ENCODE results near the gene TRMT1. TPM values are rescaled to one million over a fixed set of nuclear protein-coding genes. Genes with fewer than 3 reads are reported as not detected.

The TRMT1 gene
- total RNA-seq, 1 experiment from 2014 or later = 35.9 TPM

DNA sequence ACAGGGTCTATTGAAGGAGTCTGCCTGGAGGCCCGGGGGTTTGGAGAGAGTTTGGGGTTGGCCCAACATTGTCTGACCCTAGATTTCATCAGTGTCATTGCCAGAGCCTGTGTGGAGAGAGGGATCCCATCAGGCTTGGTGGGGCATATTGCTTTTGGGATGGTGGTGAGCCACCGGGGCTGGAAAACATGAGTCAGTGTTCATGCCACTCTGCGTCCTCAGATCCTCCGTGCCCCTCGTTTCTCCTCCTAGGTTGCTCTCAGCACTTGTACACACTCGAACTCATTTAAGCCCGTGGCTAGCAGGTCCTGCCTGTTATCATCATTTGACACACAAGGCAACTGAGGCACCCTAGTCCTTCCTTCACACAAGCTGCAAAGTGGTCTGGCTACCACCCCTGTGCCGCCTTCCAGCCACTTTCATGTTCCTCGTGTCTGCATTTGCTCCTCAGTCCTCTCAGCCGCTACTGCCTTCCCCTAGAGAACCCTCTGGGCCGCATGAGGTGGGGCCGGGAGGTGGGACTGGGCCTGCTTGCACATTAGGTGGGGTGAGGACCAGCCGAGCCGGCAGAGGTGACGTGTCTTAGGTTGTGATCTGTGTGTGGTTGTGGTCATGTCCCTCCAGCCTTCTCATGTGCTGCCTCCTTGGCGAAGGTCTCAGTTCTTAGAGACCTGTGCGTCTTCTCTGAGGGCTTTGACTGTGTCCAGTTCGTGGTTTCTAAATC is 5.2 kb upstream of the TRMT1 start:
- DNase-seq = no peak
- H3K9me2 ChIP-seq (replicated peaks; ENCODE audit: insufficient read depth, low read length) = no peaks in the 10 kb centered on the region
- no peak overlapping the region for H3K4me3 ChIP-seq (ENCODE audit: low read length)
- H3K36me3 ChIP-seq (ENCODE audit: insufficient read depth, low read length) = no peaks in the 10 kb centered on the region
- H3K27me3 ChIP-seq (ENCODE audit: low read length) = no peaks in the 10 kb centered on the region
- no peak overlapping the region for H3K4me2 ChIP-seq (ENCODE audit: low read depth, low read length, poor library complexity, severe bottlenecking)
- no peak overlapping the region for H3K27ac ChIP-seq (ENCODE audit: low read length)
- peaks cover 32% of the 10 kb centered on the region for H3K4me1 ChIP-seq (ENCODE audit: low read length)
- H2AFZ ChIP-seq (ENCODE audit: low read length) = no peak overlapping the region
- peaks cover 45% of the 10 kb centered on the region for H4K20me1 ChIP-seq (ENCODE audit: insufficient read depth, low read depth, low read length)
- no peaks in the 10 kb centered on the region for H3K9me3 ChIP-seq (ENCODE audit: low read length)
- peaks cover 82% of the 10 kb centered on the region for H3K79me2 ChIP-seq (ENCODE audit: low read length)
- no peak overlapping the region for H3K9ac ChIP-seq (ENCODE audit: low read length)

- peaks cover 80% of the 10 kb centered on the region for H3K79me2 ChIP-seq (ENCODE audit: low read length)
- H3K9me2 ChIP-seq (replicated peaks; ENCODE audit: insufficient read depth, low read length) = no peaks in the 10 kb centered on the region
- peaks cover 33% of the 10 kb centered on the region for H3K4me1 ChIP-seq (ENCODE audit: low read length)
- no peak overlapping the region for H2AFZ ChIP-seq (ENCODE audit: low read length)
- no peaks in the 10 kb centered on the region for H3K36me3 ChIP-seq (ENCODE audit: insufficient read depth, low read length)
- no peak overlapping the region for H3K4me2 ChIP-seq (ENCODE audit: low read depth, low read length, poor library complexity, severe bottlenecking)
- no peak overlapping the region for H3K9ac ChIP-seq (ENCODE audit: low read length)
- no peak overlapping the region for H3K27ac ChIP-seq (ENCODE audit: low read length)
- H3K4me3 ChIP-seq (ENCODE audit: low read length) = no peak overlapping the region
- DNase-seq = no peak
- peaks cover 45% of the 10 kb centered on the region for H4K20me1 ChIP-seq (ENCODE audit: insufficient read depth, low read depth, low read length)
- H3K27me3 ChIP-seq (ENCODE audit: low read length) = no peaks in the 10 kb centered on the region
- H3K9me3 ChIP-seq (ENCODE audit: low read length) = no peaks in the 10 kb centered on the region
Observed at GRCh38 chr19:13120817-13121216, 4.3 kb upstream of the TRMT1 start.

GRCh38 chr19:13120031-13120430 is 3.5 kb upstream of the TRMT1 start:
- Histone ChIP-seq H3K79me2 (ENCODE audit: low read length) (peaks cover 81% of the 10 kb centered on the region), H4K20me1 (ENCODE audit: insufficient read depth, low read depth, low read length) (peaks cover 45% of the 10 kb centered on the region), H3K27ac (ENCODE audit: low read length) (no peak overlapping the region), H3K4me1 (ENCODE audit: low read length) (peaks cover 40% of the 10 kb centered on the region), H3K9ac (ENCODE audit: low read length) (peak overlapping the region; percentile 100), H2AFZ (ENCODE audit: low read length) (no peak overlapping the region), H3K4me2 (ENCODE audit: low read depth, low read length, poor library complexity, severe bottlenecking) (peak overlapping the region; percentile 81), H3K36me3 (ENCODE audit: insufficient read depth, low read length) (no peaks in the 10 kb centered on the region), H3K9me2 (replicated peaks; ENCODE audit: insufficient read depth, low read length) (no peaks in the 10 kb centered on the region), H3K9me3 (ENCODE audit: low read length) (no peaks in the 10 kb centered on the region), H3K27me3 (ENCODE audit: low read length) (no peaks in the 10 kb centered on the region), H3K4me3 (ENCODE audit: low read length) (peak overlapping the region; percentile 98; the same call in 1 of the 2 replicates)
- no peak for DNase-seq

- DNase-seq = no peak
- peak overlapping the region; percentile 44; the same call in 1 of the 2 replicates for H3K27ac ChIP-seq (ENCODE audit: low read length)
- peak overlapping the region; percentile 100 for H3K9ac ChIP-seq (ENCODE audit: low read length)
- peaks cover 44% of the 10 kb centered on the region for H3K4me1 ChIP-seq (ENCODE audit: low read length)
- H3K4me3 ChIP-seq (ENCODE audit: low read length) = peak overlapping the region; percentile 98
- H2AFZ ChIP-seq (ENCODE audit: low read length) = no peak overlapping the region
- peaks cover 81% of the 10 kb centered on the region for H3K79me2 ChIP-seq (ENCODE audit: low read length)
- H3K36me3 ChIP-seq (ENCODE audit: insufficient read depth, low read length) = no peaks in the 10 kb centered on the region
- peak overlapping the region; percentile 81 for H3K4me2 ChIP-seq (ENCODE audit: low read depth, low read length, poor library complexity, severe bottlenecking)
- H3K27me3 ChIP-seq (ENCODE audit: low read length) = no peaks in the 10 kb centered on the region
- peaks cover 45% of the 10 kb centered on the region for H4K20me1 ChIP-seq (ENCODE audit: insufficient read depth, low read depth, low read length)
- H3K9me3 ChIP-seq (ENCODE audit: low read length) = no peaks in the 10 kb centered on the region
- H3K9me2 ChIP-seq (replicated peaks; ENCODE audit: insufficient read depth, low read length) = no peaks in the 10 kb centered on the region
Observed at GRCh38 chr19:13119627-13120026, 3.1 kb upstream of the TRMT1 start.

DNA sequence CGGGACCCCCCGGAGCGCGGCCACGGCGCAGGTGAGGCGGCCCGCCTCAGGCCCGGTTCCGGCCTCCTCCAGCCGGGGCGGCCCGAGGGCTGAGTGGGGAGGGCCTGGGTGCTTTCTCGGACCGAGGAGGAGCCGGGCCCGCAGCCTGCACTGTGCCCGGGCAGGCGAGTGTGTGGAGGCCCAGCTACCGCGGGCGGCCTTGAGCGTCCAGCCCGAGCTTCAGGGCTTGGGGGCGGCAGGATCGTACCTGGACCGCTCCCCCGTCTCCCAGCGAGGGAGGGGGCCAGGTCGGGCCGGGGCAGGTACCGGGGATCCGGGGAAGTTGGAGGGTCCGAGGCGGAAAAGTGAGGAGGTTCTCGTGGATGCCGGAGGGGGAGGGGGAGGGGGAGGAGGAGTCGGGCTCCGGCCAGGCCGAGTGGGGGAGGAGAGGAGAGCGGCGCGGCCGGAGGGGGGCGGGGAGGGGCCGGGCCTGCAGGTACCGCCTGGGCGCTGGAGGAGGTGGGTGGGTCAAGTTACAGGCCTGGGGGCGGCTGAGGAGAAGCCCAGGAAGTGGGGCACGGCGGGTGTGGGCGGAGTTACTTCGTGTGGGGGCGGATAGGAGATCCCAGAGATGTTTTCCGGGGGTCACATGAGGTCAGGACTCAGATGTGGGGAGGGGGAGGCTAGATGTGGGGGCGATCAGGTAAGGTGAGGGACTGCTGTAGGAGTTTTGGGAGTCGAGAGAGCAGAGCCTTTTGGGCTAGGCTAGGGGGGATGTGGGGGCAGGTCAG is 2.1 kb upstream of the TRMT1 start:
- Histone ChIP-seq H3K27ac (ENCODE audit: low read length) (peak overlapping the region; percentile 91), H3K79me2 (ENCODE audit: low read length) (peaks cover 71% of the 10 kb centered on the region), H3K4me3 (ENCODE audit: low read length) (peak overlapping the region; percentile 98), H2AFZ (ENCODE audit: low read length) (no peak overlapping the region), H3K9me3 (ENCODE audit: low read length) (no peaks in the 10 kb centered on the region), H3K4me2 (ENCODE audit: low read depth, low read length, poor library complexity, severe bottlenecking) (peak overlapping the region; percentile 81), H3K4me1 (ENCODE audit: low read length) (peaks cover 44% of the 10 kb centered on the region), H3K9ac (ENCODE audit: low read length) (peak overlapping the region; percentile 100), H3K9me2 (replicated peaks; ENCODE audit: insufficient read depth, low read length) (no peaks in the 10 kb centered on the region), H3K36me3 (ENCODE audit: insufficient read depth, low read length) (no peaks in the 10 kb centered on the region), H4K20me1 (ENCODE audit: insufficient read depth, low read depth, low read length) (peaks cover 45% of the 10 kb centered on the region), H3K27me3 (ENCODE audit: low read length) (no peaks in the 10 kb centered on the region)
- DNase-seq = peak; percentile 92

DNA sequence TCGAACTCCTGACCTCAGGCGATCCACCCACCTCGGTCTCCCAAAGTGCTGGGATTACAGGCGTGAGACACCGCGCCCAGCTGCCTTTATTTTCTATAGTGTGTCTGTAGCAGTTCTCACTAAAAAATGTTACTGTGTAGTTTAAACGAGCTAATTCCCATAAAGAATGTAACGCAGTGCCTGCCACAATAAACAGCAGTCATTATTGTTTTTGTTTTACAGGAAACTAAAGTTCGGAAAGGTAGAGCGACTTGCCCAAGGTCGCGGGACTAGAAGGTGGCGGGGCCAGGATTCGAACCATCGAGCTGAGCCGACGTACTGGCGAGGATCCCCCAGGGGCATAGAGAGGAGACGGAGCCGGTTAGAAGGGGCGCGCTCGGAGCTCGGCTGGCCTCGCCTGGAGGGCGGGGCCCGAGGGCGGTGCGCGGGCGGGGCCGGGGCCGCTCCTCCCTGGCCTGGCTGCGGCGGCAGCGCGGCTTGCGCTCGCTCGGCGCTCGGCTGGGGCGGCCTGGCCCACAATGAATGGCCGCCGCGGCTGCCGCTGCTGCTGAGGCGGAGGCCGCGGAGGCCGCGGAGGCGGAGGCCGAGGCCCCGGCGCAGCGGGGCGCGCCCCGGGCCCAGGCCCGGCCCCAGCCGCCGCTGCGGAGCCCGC is 1.4 kb upstream of the TRMT1 start, which contains the start of gene NACC1:
Gene NACC1 (plus strand): TSS at position 493 of the 652 bp plus-strand sequence. CDS start 16,944 bp downstream, outside the sequence.
- peaks cover 40% of the 10 kb centered on the region for H4K20me1 ChIP-seq (ENCODE audit: insufficient read depth, low read depth, low read length)
- peaks cover 44% of the 10 kb centered on the region for H3K4me1 ChIP-seq (ENCODE audit: low read length)
- peak within 1 kb of the TSS; percentile 91 for H3K4me2 ChIP-seq (ENCODE audit: low read depth, low read length, poor library complexity, severe bottlenecking)
- H3K4me3 ChIP-seq (ENCODE audit: low read length) = peak within 1 kb of the TSS; percentile 98
- peak; percentile 97 for DNase-seq
- peaks cover 64% of the 10 kb centered on the region for H3K79me2 ChIP-seq (ENCODE audit: low read length)
- peak within 1 kb of the TSS; percentile 91 for H3K27ac ChIP-seq (ENCODE audit: low read length)
- H2AFZ ChIP-seq (ENCODE audit: low read length) = peak within 1 kb of the TSS; percentile 73; the same call in 1 of the 2 replicates
- H3K9ac ChIP-seq (ENCODE audit: low read length) = peak within 1 kb of the TSS; percentile 100
- no peaks in the 10 kb centered on the region for H3K9me3 ChIP-seq (ENCODE audit: low read length)
- no peaks in the 10 kb centered on the region for H3K9me2 ChIP-seq (replicated peaks; ENCODE audit: insufficient read depth, low read length)
- no peaks in the 10 kb centered on the region for H3K36me3 ChIP-seq (ENCODE audit: insufficient read depth, low read length)
- H3K27me3 ChIP-seq (ENCODE audit: low read length) = no peaks in the 10 kb centered on the region

- no peaks in the 10 kb centered on the region for H3K36me3 ChIP-seq (ENCODE audit: insufficient read depth, low read length)
- peak overlapping the region; percentile 97 for H3K4me3 ChIP-seq (ENCODE audit: low read length)
- peak overlapping the region; percentile 55 for H3K27ac ChIP-seq (ENCODE audit: low read length)
- H3K9ac ChIP-seq (ENCODE audit: low read length) = peak overlapping the region; percentile 37
- H3K9me2 ChIP-seq (replicated peaks; ENCODE audit: insufficient read depth, low read length) = no peaks in the 10 kb centered on the region
- peaks cover 57% of the 10 kb centered on the region for H3K79me2 ChIP-seq (ENCODE audit: low read length)
- peaks cover 44% of the 10 kb centered on the region for H3K4me1 ChIP-seq (ENCODE audit: low read length)
- peak overlapping the region; percentile 91 for H3K4me2 ChIP-seq (ENCODE audit: low read depth, low read length, poor library complexity, severe bottlenecking)
- no peaks in the 10 kb centered on the region for H3K27me3 ChIP-seq (ENCODE audit: low read length)
- 0 out of 2 replicates have a peak overlapping the region, but pooled peaks have one; percentile 73 for H2AFZ ChIP-seq (ENCODE audit: low read length)
- H4K20me1 ChIP-seq (ENCODE audit: insufficient read depth, low read depth, low read length) = peaks cover 34% of the 10 kb centered on the region
- no peak for DNase-seq
- H3K9me3 ChIP-seq (ENCODE audit: low read length) = no peaks in the 10 kb centered on the region
Observed at GRCh38 chr19:13117176-13117771, 734 bp upstream of the TRMT1 start.

Measured in Karpas-422 (cell line).